Keratinocyte (primary cell): ENCODE results near the gene SMYD2. TPM values are rescaled to one million over a fixed set of nuclear protein-coding genes. Genes with fewer than 3 reads are reported as not detected.

Experiments used
- DNase-seq: peaks from one replicate; pipeline ENCODE4 v3.0.0-alpha.2; 2011; ENCODE audit warnings: low read depth, missing footprints, low spot score
- FAIRE-seq: peaks from 2 replicates; lab custom pipeline; 2011; peaks lifted over from hg19 to GRCh38; lab: Jason Lieb, UNC
- H2AFZ ChIP-seq: 2 replicates; pipeline ENCODE4 v1.6.0; 2012; ENCODE audit warnings: low read length, control low read depth, inconsistent platforms; ENCODE audit not compliant: control insufficient read depth
- H3K27ac ChIP-seq: 2 replicates; pipeline ENCODE4 v1.5.1; 2011; ENCODE audit warnings: low read length; ENCODE audit not compliant: control insufficient read depth, insufficient read depth
- H3K27me3 ChIP-seq: 3 replicates; pipeline ENCODE4 v1.6.0; 2011; ENCODE audit warnings: low read length; ENCODE audit not compliant: control insufficient read depth, insufficient read depth; ENCODE audit errors: extremely low read depth
- H3K36me3 ChIP-seq, 2 experiments: 2 replicates in 1 of 2; 3 replicates in 1 of 2; pipeline ENCODE4 v1.5.1; 2011; ENCODE audit warnings: low read length in 2 of 2, mild to moderate bottlenecking in 1 of 2; ENCODE audit not compliant: control insufficient read depth in 2 of 2, insufficient read depth in 2 of 2; ENCODE audit errors: extremely low read depth in 1 of 2
- H3K4me1 ChIP-seq: 3 replicates; pipeline ENCODE4 v1.5.1; 2011; ENCODE audit warnings: low read length; ENCODE audit not compliant: control insufficient read depth, insufficient read depth; ENCODE audit errors: extremely low read depth
- H3K4me2 ChIP-seq: 3 replicates; pipeline ENCODE4 v1.6.0; 2011; ENCODE audit warnings: low read depth, low read length; ENCODE audit not compliant: control insufficient read depth, insufficient read depth; ENCODE audit errors: extremely low read depth
- H3K4me3 ChIP-seq, 3 experiments: fragments of 200-600 bp in 1 of 3; sonication (generic) in 1 of 3; 2 replicates in 2 of 3; 3 replicates in 1 of 3; pipeline ENCODE4 v1.5.1; 2011 to 2016; ENCODE audit warnings: low read length in 3 of 3, mild to moderate bottlenecking in 3 of 3, control low read depth in 2 of 3, inconsistent platforms in 1 of 3, low read depth in 1 of 3, mixed read lengths in 1 of 3, mixed run types in 1 of 3, moderate library complexity in 1 of 3; ENCODE audit not compliant: control insufficient read depth in 2 of 3, insufficient read depth in 2 of 3; ENCODE audit errors: extremely low read depth in 1 of 3
- H3K79me2 ChIP-seq: 2 replicates; pipeline ENCODE4 v1.6.0; 2012; ENCODE audit warnings: low read length; ENCODE audit not compliant: control insufficient read depth, insufficient read depth
- H3K9ac ChIP-seq: 3 replicates; pipeline ENCODE4 v1.6.0; 2011; ENCODE audit warnings: low read length; ENCODE audit not compliant: control insufficient read depth, insufficient read depth; ENCODE audit errors: extremely low read depth
- H3K9me1 ChIP-seq: 3 replicates; pipeline ENCODE4 v1.6.0; 2011; ENCODE audit warnings: low read length; ENCODE audit not compliant: control insufficient read depth, insufficient read depth; ENCODE audit errors: extremely low read depth
- H3K9me3 ChIP-seq: 2 replicates; pipeline ENCODE4 v1.5.1; 2012; ENCODE audit warnings: low read depth, low read length; ENCODE audit not compliant: control insufficient read depth
- H4K20me1 ChIP-seq: 3 replicates; pipeline ENCODE4 v1.6.0; 2011; ENCODE audit warnings: low read length; ENCODE audit not compliant: control insufficient read depth, insufficient read depth; ENCODE audit errors: extremely low read depth
- EZH2 ChIP-seq: IDR thresholded peaks from one replicate; pipeline ENCODE4 v1.6.1; 2012; ENCODE audit warnings: inconsistent platforms, mild to moderate bottlenecking, low read length, moderate library complexity
- dilution Hi-C: fragments of 300-500 bp; cut with MboI; formaldehyde crosslinking; loops from one replicate; pipeline ENCODE4 v1.7.0; 2020; ENCODE audit warnings: low sequenced_read_pairs; ENCODE audit not compliant: extremely low pct_ligation_motif_present
- polyA plus RNA-seq, 5 experiments: library from polyadenylated mRNA; depleted of rRNA in 3 of 5; stranded (reverse) in 3 of 5; stranded (forward) in 1 of 5; unstranded in 1 of 5; fragments of >200 nt; gene quantifications; 1 replicate in 1 of 5; 2 replicates in 3 of 5; 3 replicates in 1 of 5; pipeline versions ENCODE4 v1.2.1 to v1.2.3, GENCODE V29; 2011 to 2012; ENCODE audit warnings: missing spikeins in 2 of 5, low read depth in 1 of 5, low replicate concordance in 1 of 5
- TF ChIP-seq, protein P1 (sequence below), 3 experiments: IDR thresholded peaks in 1 of 3; conservative IDR thresholded peaks in 1 of 3; optimal IDR thresholded peaks in 1 of 3; 2 replicates in 2 of 3; 3 replicates in 1 of 3; pipeline versions ENCODE3 to v1.5.1; 2011; ENCODE audit warnings: low read length in 3 of 3, mild to moderate bottlenecking in 3 of 3, moderate library complexity in 2 of 3, control low read depth in 1 of 3, inconsistent platforms in 1 of 3; ENCODE audit not compliant: insufficient read depth in 2 of 3; ENCODE audit errors: extremely low read depth in 1 of 3

The SMYD2 gene
- polyA plus RNA-seq, 1 donor (not counting 4 experiments of a cell fraction or from before 2014, with no cell fraction given): 75.5 TPM

DNA sequence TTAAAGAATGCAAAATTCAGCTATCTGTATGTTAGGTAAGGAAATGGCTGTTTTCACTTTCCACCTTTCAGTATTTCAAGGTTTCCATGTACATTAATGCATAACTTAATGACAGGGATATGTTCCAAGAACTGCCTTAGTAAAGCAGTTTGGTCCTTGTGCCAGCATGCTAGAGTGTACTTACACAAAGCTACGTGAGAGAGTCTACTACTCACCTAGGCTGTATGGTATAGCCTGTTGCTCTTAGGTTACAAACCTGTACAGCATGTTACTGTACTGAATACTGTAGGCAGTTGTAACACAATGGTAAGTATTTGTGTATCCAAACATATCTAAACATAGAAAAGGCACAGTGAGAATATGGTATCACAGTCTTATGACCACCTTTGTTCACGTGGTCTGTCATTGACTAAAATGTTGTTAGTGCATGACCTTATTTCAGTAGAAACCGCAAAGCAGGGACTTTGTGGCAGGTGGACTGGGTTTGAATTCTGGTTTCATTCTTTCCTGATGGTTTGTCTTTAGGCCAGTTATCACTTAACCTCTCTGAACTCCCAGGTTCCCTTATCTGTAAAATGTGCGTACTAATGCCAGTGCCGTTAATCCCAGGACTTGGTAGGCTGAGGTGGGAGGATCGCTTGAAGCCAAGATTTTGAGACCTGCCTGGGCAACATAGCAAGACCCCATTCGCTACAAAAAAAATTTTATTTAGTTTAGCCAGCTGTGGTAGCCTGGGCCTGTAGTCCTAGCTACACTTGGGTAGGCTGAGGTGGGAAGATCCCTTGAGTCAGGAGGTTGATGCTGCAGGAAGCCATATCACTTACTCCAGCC, 4.9 kb downstream of the SMYD2 start:
- Histone ChIP-seq H3K79me2 (peaks cover 55% of the 10 kb centered on the region), H3K9me1 (no peaks in the 10 kb centered on the region), H4K20me1 (no peaks in the 10 kb centered on the region), H3K9ac (no peak overlapping the region), H3K27me3 (no peaks in the 10 kb centered on the region), H3K36me3 (no peaks in the 10 kb centered on the region), H3K4me2 (no peak overlapping the region), H3K4me3 (no peak overlapping the region), H2AFZ (no peak overlapping the region), H3K9me3 (no peaks in the 10 kb centered on the region), H3K4me1 (peaks cover 6% of the 10 kb centered on the region), H3K27ac (no peak overlapping the region)
- TF ChIP-seq, protein P1, sequence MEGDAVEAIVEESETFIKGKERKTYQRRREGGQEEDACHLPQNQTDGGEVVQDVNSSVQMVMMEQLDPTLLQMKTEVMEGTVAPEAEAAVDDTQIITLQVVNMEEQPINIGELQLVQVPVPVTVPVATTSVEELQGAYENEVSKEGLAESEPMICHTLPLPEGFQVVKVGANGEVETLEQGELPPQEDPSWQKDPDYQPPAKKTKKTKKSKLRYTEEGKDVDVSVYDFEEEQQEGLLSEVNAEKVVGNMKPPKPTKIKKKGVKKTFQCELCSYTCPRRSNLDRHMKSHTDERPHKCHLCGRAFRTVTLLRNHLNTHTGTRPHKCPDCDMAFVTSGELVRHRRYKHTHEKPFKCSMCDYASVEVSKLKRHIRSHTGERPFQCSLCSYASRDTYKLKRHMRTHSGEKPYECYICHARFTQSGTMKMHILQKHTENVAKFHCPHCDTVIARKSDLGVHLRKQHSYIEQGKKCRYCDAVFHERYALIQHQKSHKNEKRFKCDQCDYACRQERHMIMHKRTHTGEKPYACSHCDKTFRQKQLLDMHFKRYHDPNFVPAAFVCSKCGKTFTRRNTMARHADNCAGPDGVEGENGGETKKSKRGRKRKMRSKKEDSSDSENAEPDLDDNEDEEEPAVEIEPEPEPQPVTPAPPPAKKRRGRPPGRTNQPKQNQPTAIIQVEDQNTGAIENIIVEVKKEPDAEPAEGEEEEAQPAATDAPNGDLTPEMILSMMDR (optimal IDR thresholded peaks at IDR 0.05 in 1 of 3, IDR thresholded peaks at IDR 0.05 in 1 of 3, conservative IDR thresholded peaks at IDR 0.05 in 1 of 3; ENCODE audit: extremely low read depth in 1 of 3, insufficient read depth in 2 of 3, low read length in 3 of 3): no peak
- TF ChIP-seq EZH2: no peak
- dilution Hi-C loops: no loop called here
- DNase-seq (no peak), FAIRE-seq (no peak)

DNA sequence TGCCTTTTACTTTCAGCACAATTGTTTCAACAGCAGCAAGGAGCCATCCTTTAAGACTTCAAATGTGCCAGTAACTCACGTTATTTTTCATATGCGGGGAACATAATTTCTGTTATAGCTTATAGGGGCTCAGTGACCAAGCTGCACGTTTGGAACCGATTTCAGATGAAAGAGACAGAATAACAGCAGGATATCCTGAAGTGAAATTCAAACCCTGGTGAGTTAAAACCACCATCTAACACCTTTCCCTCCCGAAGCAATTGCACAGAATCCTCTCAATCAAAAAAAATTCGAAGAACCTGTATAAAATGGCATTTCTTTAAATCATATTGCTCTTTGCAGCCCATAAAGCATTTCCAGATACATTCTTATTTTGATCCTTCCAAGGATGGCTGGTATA, 6.9 kb downstream of the SMYD2 start:
- H3K4me1 ChIP-seq: no peaks in the 10 kb centered on the region
- FAIRE-seq: no peak
- TF ChIP-seq, protein P1 (optimal IDR thresholded peaks at IDR 0.05 in 1 of 3, IDR thresholded peaks at IDR 0.05 in 1 of 3, conservative IDR thresholded peaks at IDR 0.05 in 1 of 3; ENCODE audit: extremely low read depth in 1 of 3, insufficient read depth in 2 of 3, low read length in 3 of 3): no peak
- TF ChIP-seq EZH2: no peak

More for the DNA sequence above, 6.9 kb downstream of the SMYD2 start:
- no peaks in the 10 kb centered on the region for H3K9me3 ChIP-seq
- no peak overlapping the region for H3K4me3 ChIP-seq
- H3K27me3 ChIP-seq: no peaks in the 10 kb centered on the region
- H3K79me2 ChIP-seq: peaks cover 58% of the 10 kb centered on the region
- H3K4me2 ChIP-seq: no peak overlapping the region
- H4K20me1 ChIP-seq: no peaks in the 10 kb centered on the region
- H3K9ac ChIP-seq: no peak overlapping the region
- no peak overlapping the region for H3K27ac ChIP-seq
- no peaks in the 10 kb centered on the region for H3K36me3 ChIP-seq
- H3K9me1 ChIP-seq: no peaks in the 10 kb centered on the region
- DNase-seq: no peak
- H2AFZ ChIP-seq: no peak overlapping the region
- dilution Hi-C loops: no loop called here
